Tongue (tissue), 2 donors: ENCODE measurements around the gene CRB2. TPM values are rescaled to one million over a fixed set of nuclear protein-coding genes. Genes with fewer than 3 reads are reported as not detected.
"Not testable (repeated sequence)": the region's sequence is repeated elsewhere in the genome, so short reads cannot be mapped to it uniquely, and the experiment has no call there.

ENCODE experiments used
- DNase-seq: peaks from one replicate; pipeline ENCODE4 v3.0.0-alpha.2; 2015
- total RNA-seq: library from RNA; depleted of rRNA; stranded (reverse); fragments of >200 nt; gene quantifications from one replicate; pipeline ENCODE4 v1.2.3, GENCODE V29; 2014

CRB2 gene
- total RNA-seq, 1 donor from 2014 or later: 0.72 TPM

GRCh38 chr9:123382653-123383511, 26.9 kb downstream of the CRB2 start:
- DNase-seq: no peak

- DNase-seq: no peak
Measured at GRCh38 chr9:123383512-123384170, 27.6 kb downstream of the CRB2 start.

GRCh38 chr9:123387686-123388085, 31.7 kb downstream of the CRB2 start:
- no peak for DNase-seq

- DNase-seq: no peak
Measured at GRCh38 chr9:123389070-123389469, 33.1 kb downstream of the CRB2 start.

DNA sequence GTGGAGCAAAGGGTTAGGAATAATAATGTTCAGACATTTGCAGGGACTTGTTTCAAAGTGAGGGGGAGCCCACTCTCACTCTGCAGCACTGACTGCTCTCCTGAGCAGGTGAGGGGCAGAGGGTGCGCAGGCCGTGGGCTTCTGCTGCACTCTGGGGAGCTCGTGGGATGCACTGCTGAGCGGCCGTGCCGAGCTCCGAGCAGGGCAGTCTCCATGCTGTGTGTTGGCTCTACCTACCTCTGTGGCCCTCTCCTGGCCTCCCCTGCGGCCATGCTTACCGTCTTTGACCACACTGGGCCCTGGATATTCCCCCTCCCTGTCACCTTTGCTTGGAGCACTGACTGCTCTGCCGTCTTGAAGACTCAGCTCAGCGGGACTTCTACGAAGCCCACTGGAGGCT, 33.7 kb downstream of the CRB2 start:
- no peak for DNase-seq

DNA sequence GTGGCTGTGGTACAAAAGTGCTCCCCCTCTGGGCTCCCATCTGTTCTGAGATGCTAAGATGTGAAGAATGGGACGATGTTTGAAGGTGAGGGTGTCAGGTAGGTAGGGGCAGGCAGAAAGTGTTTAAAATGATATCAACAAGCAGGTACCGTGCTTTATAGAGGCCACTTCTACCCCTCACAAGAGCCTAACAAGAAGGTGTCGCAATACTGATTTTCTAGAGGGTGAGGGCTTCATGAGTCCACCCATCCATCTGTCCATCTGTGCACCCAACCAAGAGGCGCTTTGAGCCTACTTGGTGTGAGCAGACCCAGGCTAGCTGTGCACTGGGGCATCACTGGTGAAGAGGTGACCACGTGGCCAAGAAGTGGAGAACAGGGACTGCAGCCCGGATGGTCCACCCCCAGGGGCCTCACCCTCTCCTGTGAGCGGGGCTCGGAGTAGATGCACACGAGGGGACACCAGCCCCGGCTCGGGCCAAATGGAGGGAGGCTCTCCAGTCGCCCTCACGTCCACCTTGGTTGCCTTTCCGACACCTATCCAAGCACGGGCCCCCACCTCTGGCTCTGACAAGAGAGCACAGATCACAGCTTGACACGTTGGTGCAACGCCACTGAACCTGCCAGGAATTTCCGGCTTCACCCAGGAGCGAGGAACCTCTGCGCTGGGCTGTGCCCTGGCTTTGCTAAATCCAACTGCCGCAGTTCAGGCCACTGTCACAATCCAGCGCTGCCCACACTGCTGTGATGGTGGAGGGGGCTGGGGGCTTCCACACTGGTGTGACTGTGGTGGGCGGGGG, 34.5 kb downstream of the CRB2 start:
- DNase-seq: no peak

- DNase-seq: no peak
Measured at GRCh38 chr9:123391233-123391632, 35.2 kb downstream of the CRB2 start.

GRCh38 chr9:123391946-123392345, 35.9 kb downstream of the CRB2 start:
- no peak for DNase-seq

DNA sequence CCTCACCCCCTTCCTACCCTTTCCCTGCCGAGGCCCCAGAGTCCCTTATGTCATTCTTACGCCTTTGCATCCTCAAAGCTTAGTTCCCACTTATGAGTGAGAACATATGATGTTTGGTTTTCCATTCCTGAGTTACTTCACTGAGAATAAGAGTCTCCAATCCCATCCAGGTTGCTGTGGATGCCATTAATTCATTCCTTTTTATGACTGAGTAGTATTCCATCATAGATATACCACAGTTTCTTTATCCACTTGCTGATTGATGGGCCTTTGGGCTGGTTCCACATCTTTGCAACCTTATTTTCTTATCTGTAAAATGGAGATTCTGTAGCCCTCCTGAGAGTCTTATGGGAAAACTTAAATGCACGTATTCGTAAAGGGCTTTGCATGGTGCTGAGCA, 36.8 kb downstream of the CRB2 start:
- DNase-seq: no peak

DNA sequence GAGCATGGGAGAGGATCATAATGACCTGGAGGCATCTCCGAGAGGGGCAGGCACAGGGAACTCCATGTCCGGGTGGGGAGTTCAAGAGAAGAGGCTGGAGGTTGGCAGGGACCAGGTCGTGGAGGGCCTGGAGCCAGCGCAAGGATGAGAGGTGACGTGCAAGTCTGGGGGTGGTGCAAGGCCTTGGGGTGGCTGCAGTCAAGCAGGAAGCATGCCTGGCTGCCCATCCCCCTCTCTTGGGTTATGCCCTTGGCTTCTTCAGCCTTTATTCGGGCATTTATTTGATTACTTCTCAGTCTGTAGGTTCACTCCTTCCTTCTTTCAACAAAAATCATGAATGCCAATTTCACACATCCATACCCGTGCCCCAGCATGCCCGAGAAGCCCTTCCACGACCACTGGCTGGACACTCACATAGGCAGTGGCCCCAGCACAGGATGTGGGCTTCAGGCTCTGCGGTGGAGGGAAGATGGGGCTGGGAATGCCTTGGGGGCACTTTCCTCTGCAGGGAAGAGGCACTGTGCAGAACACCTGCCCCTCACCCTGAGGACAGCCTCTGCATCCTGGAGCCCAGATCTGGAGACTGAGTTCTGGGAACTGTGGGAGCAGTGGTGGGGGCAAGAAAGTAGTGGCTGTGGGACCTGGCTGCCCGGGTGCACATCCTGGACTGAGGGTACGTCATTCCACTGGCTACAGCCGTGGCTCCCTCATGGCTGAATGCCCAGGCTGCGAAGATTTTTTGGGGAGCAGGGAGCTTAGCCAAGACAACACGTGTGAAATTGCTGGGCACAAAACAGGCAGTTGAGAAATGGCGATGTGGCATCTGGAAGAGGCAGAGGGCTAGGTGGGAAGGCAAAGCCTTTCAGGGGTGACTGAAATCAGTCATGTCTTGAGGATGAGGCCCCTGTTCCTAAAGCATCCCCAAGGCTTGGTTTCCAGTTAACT, 38.6 kb downstream of the CRB2 start:
- DNase-seq: peak; percentile 57

DNA sequence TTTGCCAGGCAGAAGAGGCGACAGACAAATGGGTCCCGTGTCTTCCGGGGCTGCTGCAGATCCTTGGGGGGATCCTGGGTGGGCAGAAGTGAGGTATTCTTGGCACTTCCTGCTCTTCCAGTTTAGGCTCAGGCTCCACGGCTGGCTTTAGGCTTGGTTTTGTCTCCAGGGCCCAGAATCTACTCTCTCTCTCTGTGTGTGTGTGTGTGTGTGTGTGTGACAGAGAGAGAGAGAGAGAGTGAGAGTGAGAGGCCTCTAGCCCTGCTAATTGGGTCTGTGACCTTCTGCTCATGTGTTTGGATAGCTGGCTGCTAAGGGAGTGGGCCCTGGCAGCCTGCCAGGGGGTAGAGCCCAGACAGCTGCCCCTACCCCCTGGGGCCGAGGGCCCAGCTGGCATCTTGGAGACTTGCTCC, 39.3 kb downstream of the CRB2 start:
- peak; percentile 92 for DNase-seq

DNA sequence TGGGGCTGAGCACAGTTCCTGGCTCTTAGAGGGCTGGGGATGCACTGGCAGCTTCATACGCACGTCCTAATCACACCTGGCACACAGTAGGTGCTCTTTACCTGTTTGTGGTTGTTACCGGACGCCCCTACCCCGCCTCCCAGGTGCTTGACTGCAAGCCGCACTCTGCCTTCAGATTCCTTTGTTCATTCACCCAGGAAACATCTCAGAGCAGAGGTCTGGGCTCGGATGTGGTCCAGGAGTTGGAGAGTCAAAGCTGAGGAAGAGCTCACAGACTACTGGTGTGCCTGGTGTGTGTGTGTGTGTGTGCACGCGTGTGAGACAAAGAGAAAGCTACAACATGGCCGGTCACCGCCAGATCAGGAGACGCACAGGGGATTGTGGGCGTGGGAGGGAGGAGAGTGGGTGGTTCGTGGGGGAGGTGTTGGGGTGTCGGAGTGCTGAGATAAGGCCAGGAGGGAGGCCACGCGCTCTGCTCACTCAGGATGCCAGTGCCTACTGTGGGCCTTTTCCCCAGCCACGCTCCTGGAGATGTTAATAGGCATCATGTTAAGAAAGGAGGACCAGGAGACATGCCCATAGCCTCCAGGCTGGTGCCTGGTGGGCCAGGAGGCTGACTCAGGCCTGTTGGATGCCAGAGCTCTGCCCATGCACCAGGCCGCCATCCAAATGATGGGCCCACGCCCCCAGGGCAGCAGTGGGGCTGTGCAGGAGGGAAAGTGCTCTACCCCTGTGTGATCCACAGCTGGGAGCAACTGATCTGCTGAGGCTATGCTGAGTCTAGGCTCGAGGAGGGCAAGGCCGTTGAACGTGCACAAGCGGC, 39.9 kb downstream of the CRB2 start:
- peak; percentile 55 for DNase-seq

- no peak for DNase-seq
Measured at GRCh38 chr9:123397975-123398374, 42.0 kb downstream of the CRB2 start.

GRCh38 chr9:123398938-123399337, 42.9 kb downstream of the CRB2 start:
- DNase-seq: not testable (repeated sequence)

- DNase-seq: no peak
Measured at GRCh38 chr9:123399803-123400378, 43.9 kb downstream of the CRB2 start.

GRCh38 chr9:123400926-123401503, 45.0 kb downstream of the CRB2 start:
- peak; percentile 61 for DNase-seq

DNA sequence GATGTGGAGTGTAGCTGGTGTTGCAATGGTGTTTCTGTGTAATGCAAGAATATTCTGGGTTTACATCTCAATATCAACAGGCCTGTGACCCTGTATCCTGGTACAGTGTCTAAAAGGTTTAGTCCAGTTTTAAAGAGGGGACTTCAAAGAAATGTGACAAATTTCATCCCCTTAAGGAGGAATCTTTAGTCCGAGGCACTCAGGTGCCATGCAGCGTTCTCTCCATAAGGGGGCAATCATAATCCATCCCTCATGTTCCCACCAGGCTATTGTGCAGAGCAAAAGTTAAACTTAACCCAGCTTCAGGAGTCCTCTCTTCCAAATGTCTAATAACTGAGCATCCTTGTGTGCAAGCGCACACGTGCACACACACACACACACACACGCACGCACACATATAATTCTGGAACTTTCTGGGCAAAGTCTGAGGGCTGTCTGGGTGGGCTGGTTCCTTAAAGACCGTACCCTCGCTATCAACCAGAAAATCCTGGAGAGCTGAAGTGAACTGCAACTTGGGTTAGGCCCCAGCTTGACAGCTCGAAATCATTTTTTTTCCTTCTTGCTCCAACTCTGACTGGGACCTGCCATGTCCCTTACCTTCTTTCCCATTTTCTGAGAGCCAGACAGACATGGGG, 46.0 kb downstream of the CRB2 start:
- DNase-seq: peak; percentile 85

GRCh38 chr9:123402981-123403509, 47.0 kb downstream of the CRB2 start:
- no peak for DNase-seq

DNA sequence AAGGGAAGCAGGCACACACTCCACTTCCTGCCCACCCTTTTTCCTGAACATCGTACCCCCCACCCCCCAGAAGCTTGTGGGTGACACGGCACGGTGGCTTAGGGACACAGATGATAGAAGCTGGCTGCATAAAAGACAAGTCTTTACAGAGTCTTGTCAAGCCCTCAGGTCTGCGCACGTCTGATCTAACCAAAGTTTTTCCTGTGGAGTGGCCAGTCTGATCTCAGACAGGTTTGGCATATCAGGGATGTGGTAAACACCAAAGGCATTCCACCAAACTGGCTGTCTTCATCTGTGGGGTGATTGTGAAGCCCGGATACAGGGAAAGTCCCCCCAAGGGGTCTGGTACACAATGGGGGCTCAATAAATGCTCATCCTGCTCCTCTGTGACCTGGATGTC, 50.0 kb downstream of the CRB2 start:
- DNase-seq: no peak
